H1 (cell line): Measurements from ENCODE around the gene TRAP1. TPM values are rescaled to one million over a fixed set of nuclear protein-coding genes. Genes with fewer than 3 reads are reported as not detected.
A peak's percentile ranks its signal among the peaks of the same experiment; 100 is the strongest.

Experiments used
- CTCF ChIA-PET: fragments of 300-600 bp; sonication (Branson Sonifier 250); formaldehyde crosslinking; loops from one replicate; lab custom pipeline; 2021; ENCODE audit not compliant: partially characterized antibody; lab: Charles Lee
- POLR2A ChIA-PET: fragments of 300-600 bp; sonication (Branson Sonifier 250); formaldehyde crosslinking; loops from one replicate; lab custom pipeline; 2021; ENCODE audit warnings: inconsistent platforms; ENCODE audit not compliant: partially characterized antibody; lab: Charles Lee
- DNase-seq, 2 experiments: peaks; one replicate each; pipeline versions ENCODE4 v3.0.0 to v3.0.0-alpha.2; 2010 to 2022; ENCODE audit warnings: low spot score in 2 of 2, low read depth in 1 of 2, mixed read lengths in 1 of 2
- FAIRE-seq: peaks from 2 replicates; lab custom pipeline; 2011; peaks lifted over from hg19 to GRCh38; lab: Jason Lieb, UNC
- H2AFZ ChIP-seq: 2 replicates; pipeline ENCODE4 v1.8.1; 2012; ENCODE audit warnings: low read length, inconsistent platforms
- H2AK5ac ChIP-seq: 2 replicates; pipeline ENCODE4 v1.6.1; 2013; ENCODE audit warnings: low read depth, low read length
- H2BK120ac ChIP-seq: replicated peaks from 2 replicates; pipeline ENCODE3; 2013; ENCODE audit warnings: low read depth, low read length, inconsistent platforms
- H2BK12ac ChIP-seq: 2 replicates; pipeline ENCODE4 v1.6.1; 2013; ENCODE audit warnings: low read depth, low read length
- H2BK15ac ChIP-seq: 2 replicates; pipeline ENCODE4 v1.6.1; 2013; ENCODE audit warnings: low read length
- H2BK20ac ChIP-seq: 2 replicates; pipeline ENCODE4 v1.6.1; 2013; ENCODE audit warnings: low read length
- H2BK5ac ChIP-seq: 2 replicates; pipeline ENCODE4 v1.6.1; 2013; ENCODE audit warnings: low read depth, low read length
- H3K14ac ChIP-seq: 2 replicates; pipeline ENCODE4 v1.6.1; 2013; ENCODE audit warnings: inconsistent platforms; ENCODE audit not compliant: insufficient read length
- H3K18ac ChIP-seq: 2 replicates; pipeline ENCODE4 v1.6.1; 2013; ENCODE audit warnings: low read length; ENCODE audit errors: extremely low read depth
- H3K23ac ChIP-seq: 2 replicates; pipeline ENCODE4 v1.6.1; 2013; ENCODE audit warnings: inconsistent platforms; ENCODE audit not compliant: insufficient read length
- H3K23me2 ChIP-seq: 2 replicates; pipeline ENCODE4 v1.6.1; 2013; ENCODE audit warnings: low read depth, low read length
- H3K27ac ChIP-seq: 2 replicates; pipeline ENCODE4 v1.6.1; 2011; ENCODE audit warnings: low read depth, low read length, inconsistent platforms
- H3K27me3 ChIP-seq, 4 experiments: replicated peaks in 1 of 4; 1 replicate in 1 of 4; 2 replicates in 3 of 4; pipeline versions ENCODE4 v1.6.1 to v1.8.1; 2011 to 2013; ENCODE audit warnings: low read length in 3 of 4, mild to moderate bottlenecking in 3 of 4, inconsistent platforms in 2 of 4, mixed read lengths in 2 of 4, moderate library complexity in 1 of 4; ENCODE audit not compliant: control insufficient read depth in 3 of 4, insufficient read depth in 3 of 4; ENCODE audit errors: extremely low read depth in 1 of 4
- H3K36me3 ChIP-seq, 4 experiments: 2 replicates each; pipeline versions ENCODE4 v1.6.1 to v1.8.1; 2011 to 2013; ENCODE audit warnings: mild to moderate bottlenecking in 4 of 4, low read length in 3 of 4, moderate library complexity in 2 of 4, control low read depth in 1 of 4, inconsistent platforms in 1 of 4; ENCODE audit not compliant: insufficient read depth in 4 of 4, control insufficient read depth in 2 of 4
- H3K4ac ChIP-seq: replicated peaks from 2 replicates; pipeline ENCODE3; 2013; ENCODE audit warnings: low read length, low read depth, mixed read lengths, inconsistent platforms; ENCODE audit not compliant: insufficient read length
- H3K4me1 ChIP-seq, 4 experiments: replicated peaks in 1 of 4; 1 replicate in 1 of 4; 2 replicates in 3 of 4; pipeline versions ENCODE4 v1.6.1 to v1.8.1; 2011 to 2013; ENCODE audit warnings: low read length in 3 of 4, inconsistent platforms in 2 of 4, mixed read lengths in 1 of 4; ENCODE audit not compliant: insufficient read depth in 4 of 4, control insufficient read depth in 3 of 4
- H3K4me2 ChIP-seq, 2 experiments: 2 replicates each; pipeline versions ENCODE4 v1.6.1 to v1.8.1; 2011 to 2013; ENCODE audit warnings: low read depth in 2 of 2, low read length in 2 of 2, control low read depth in 1 of 2, inconsistent platforms in 1 of 2, mild to moderate bottlenecking in 1 of 2; ENCODE audit not compliant: insufficient read depth in 1 of 2
- H3K4me3 ChIP-seq, 4 experiments: fragments of 200-600, 300-600 bp in 1 of 4; sonication (generic), shearing (Covaris generic), sonication (Bioruptor Twin) in 1 of 4; 2 replicates each; pipeline versions ENCODE4 v1.5.1 to v1.8.1; 2011 to 2016; ENCODE audit warnings: low read length in 4 of 4, low read depth in 3 of 4, control low read depth in 2 of 4, inconsistent platforms in 2 of 4, mild to moderate bottlenecking in 2 of 4, mixed read lengths in 1 of 4, moderate library complexity in 1 of 4; ENCODE audit not compliant: insufficient read depth in 2 of 4; ENCODE audit errors: extremely low read depth in 1 of 4
- H3K56ac ChIP-seq: replicated peaks from 2 replicates; pipeline ENCODE3; 2013; ENCODE audit warnings: low read depth, mild to moderate bottlenecking, mixed read lengths, low read length, inconsistent platforms; ENCODE audit not compliant: insufficient read length
- H3K79me1 ChIP-seq: 2 replicates; pipeline ENCODE4 v1.6.1; 2013; ENCODE audit warnings: low read depth, low read length, control low read depth
- H3K79me2 ChIP-seq, 2 experiments: 2 replicates each; pipeline versions ENCODE4 v1.6.1 to v1.8.1; 2012 to 2013; ENCODE audit warnings: low read length in 2 of 2, mild to moderate bottlenecking in 2 of 2, inconsistent platforms in 1 of 2; ENCODE audit not compliant: insufficient read depth in 2 of 2, control insufficient read depth in 1 of 2
- H3K9ac ChIP-seq, 4 experiments: replicated peaks in 1 of 4; 1 replicate in 1 of 4; 2 replicates in 3 of 4; pipeline versions ENCODE4 v1.6.1 to v1.8.1; 2011 to 2013; ENCODE audit warnings: low read depth in 3 of 4, low read length in 3 of 4, control low read depth in 2 of 4, mild to moderate bottlenecking in 2 of 4, moderate library complexity in 2 of 4, inconsistent platforms in 1 of 4; ENCODE audit errors: extremely low read depth in 1 of 4
- H3K9me3 ChIP-seq, 2 experiments: 2 replicates each; pipeline versions ENCODE4 v1.6.1 to v1.8.1; 2012 to 2013; ENCODE audit warnings: mild to moderate bottlenecking in 2 of 2, moderate library complexity in 2 of 2, control low read depth in 1 of 2, inconsistent platforms in 1 of 2, low read depth in 1 of 2, low read length in 1 of 2, mixed read lengths in 1 of 2; ENCODE audit not compliant: insufficient read depth in 2 of 2
- H4K20me1 ChIP-seq, 2 experiments: replicated peaks in 1 of 2; 2 replicates each; pipeline versions ENCODE3 to v1.8.1; 2011 to 2013; ENCODE audit warnings: inconsistent platforms in 2 of 2, low read length in 2 of 2, mild to moderate bottlenecking in 1 of 2; ENCODE audit not compliant: insufficient read depth in 2 of 2, control insufficient read depth in 1 of 2
- H4K5ac ChIP-seq: 2 replicates; pipeline ENCODE4 v1.6.1; 2013; ENCODE audit warnings: low read length, low read depth, mixed read lengths, inconsistent platforms; ENCODE audit not compliant: insufficient read length
- H4K8ac ChIP-seq: 2 replicates; pipeline ENCODE4 v1.8.0; 2013; ENCODE audit warnings: mild to moderate bottlenecking, moderate library complexity, low read length, inconsistent platforms; ENCODE audit not compliant: insufficient read depth; ENCODE audit errors: extremely low read depth
- H4K91ac ChIP-seq: replicated peaks from 2 replicates; pipeline ENCODE3; 2013; ENCODE audit warnings: low read length, mixed read lengths, inconsistent platforms; ENCODE audit not compliant: insufficient read length
- ASH2L ChIP-seq: fragments of 200-600, 300-600 bp; sonication (generic); IDR thresholded peaks from one replicate; pipeline ENCODE4 v1.7.1; 2017; ENCODE audit warnings: low read length
- EZH2 ChIP-seq: fragments of 200-600 bp; sonication (generic); IDR thresholded peaks from 2 replicates; pipeline ENCODE4 v1.7.1; 2012; ENCODE audit warnings: low read depth, mild to moderate bottlenecking, moderate library complexity, low read length, inconsistent platforms; ENCODE audit not compliant: severe bottlenecking
- HDAC2 ChIP-seq, 2 experiments: fragments of 300-600 bp in 1 of 2; sonication (generic) in 1 of 2; IDR thresholded peaks; 2 replicates each; pipeline ENCODE4 v1.6.1; 2011 to 2012; ENCODE audit warnings: low read depth in 2 of 2, low read length in 2 of 2, mild to moderate bottlenecking in 2 of 2, moderate library complexity in 2 of 2, borderline replicate concordance in 1 of 2, inconsistent platforms in 1 of 2
- HDAC6 ChIP-seq: IDR thresholded peaks from one replicate; pipeline ENCODE4 v1.7.1; 2012; ENCODE audit warnings: low read depth, mild to moderate bottlenecking, inconsistent platforms, low read length, moderate library complexity
- KDM4A ChIP-seq: IDR thresholded peaks from one replicate; pipeline ENCODE4 v1.7.1; 2012; ENCODE audit warnings: low read depth, mild to moderate bottlenecking, moderate library complexity, low read length, inconsistent platforms; ENCODE audit not compliant: severe bottlenecking
- KDM5A ChIP-seq: fragments of 200-600 bp; IDR thresholded peaks from 2 replicates; pipeline ENCODE4 v1.7.1; 2012; ENCODE audit warnings: mild to moderate bottlenecking, low read length, inconsistent platforms, mixed read lengths
- MAFK ChIP-seq: IDR thresholded peaks from 2 replicates; pipeline ENCODE4 v1.6.1; 2012; ENCODE audit warnings: low read depth, mild to moderate bottlenecking, improper control_type of control experiment, low read length
- SP4 ChIP-seq: IDR thresholded peaks from 2 replicates; pipeline ENCODE4 v1.6.1; 2012; ENCODE audit warnings: low read length, inconsistent platforms
- SRF ChIP-seq: IDR thresholded peaks from 2 replicates; pipeline ENCODE4 v1.6.1; 2011; ENCODE audit warnings: mild to moderate bottlenecking, low read depth, low read length, moderate library complexity
- WGBS, 2 experiments: shearing (Covaris generic) in 1 of 2; methylation state at CpG; one replicate each; pipeline versions ENCODE4 v1.1.6 to v1.1.7; 2013 to 2015; ENCODE audit warnings: low lambda C conversion rate in 2 of 2, mixed read lengths in 2 of 2, inconsistent platforms in 1 of 2, low coverage in 1 of 2, missing lambda C conversion rate in 1 of 2; ENCODE audit not compliant: insufficient replicate concordance in 2 of 2, insufficient coverage in 1 of 2, insufficient read length in 1 of 2; ENCODE audit errors: extremely low coverage in 1 of 2, missing lambda C conversion rate in 1 of 2; 5-methylcytosine and 5-hydroxymethylcytosine counted together
- polyA plus RNA-seq, 7 experiments: library from polyadenylated mRNA; depleted of rRNA in 3 of 7; stranded (reverse) in 5 of 7; unstranded in 2 of 7; fragments of >200 nt in 5 of 7; fragments of 200-250 nt in 2 of 7; gene quantifications; 1 replicate in 5 of 7; 2 replicates in 1 of 7; 4 replicates in 1 of 7; pipeline versions ENCODE4 v1.2.1 to v1.2.3, GENCODE V29; 2011 to 2013; ENCODE audit warnings: missing spikeins in 2 of 7, mixed read lengths in 2 of 7
- total RNA-seq: library from RNA; stranded (reverse); fragmentation: NEBNext Ultra II Directional; extraction: Animal tissue kit (Norgen Biotek cat#: 25700); gene quantifications from 2 replicates; pipeline ENCODE4 v1.2.1, GENCODE V29; 2021

Gene TRAP1
- total and polyA plus RNA-seq, 2 of the 8 experiments (the other 6 are each of a cell fraction or from before 2014, with no cell fraction given), result 215 to 283 TPM

GRCh38 chr16:3611146-3611975 is 106.0 kb downstream of the TRAP1 start, which contains the start of gene SLX4:
Gene SLX4 (minus strand): TSS chr16:3611606. CDS start chr16:3608964, 2,642 bp downstream.
- Histone ChIP-seq H3K27ac (peak within 1 kb of the TSS; percentile 66; the same call in 1 of the 2 replicates), H3K4me2 (peak within 1 kb of the TSS; percentile 91 to 98), H3K4ac (no peak within 1 kb of the TSS), H2BK20ac (no peak within 1 kb of the TSS), H2BK12ac (no peak within 1 kb of the TSS), H3K23me2 (peaks cover 6% of the 10 kb centered on the region; the same call in 1 of the 2 replicates), H3K4me1 (peaks cover 0 to 4% (median 0%) of the 10 kb centered on the region in 4 experiments; a peak in 3 of 7 replicates), H4K91ac (peak within 1 kb of the TSS; percentile 46), H3K9ac (peak within 1 kb of the TSS; percentile 55 to 67 (median 60)), H3K79me1 (peaks cover 7% of the 10 kb centered on the region; the same call in 1 of the 2 replicates), H3K79me2 (peaks cover 8 to 40% of the 10 kb centered on the region in 2 experiments), H3K56ac (no peak within 1 kb of the TSS), H3K36me3 (peaks cover 0 to 6% (median 0%) of the 10 kb centered on the region in 4 experiments; a peak in 4 of 8 replicates), H3K27me3 (peaks cover 0 to 3% (median 0%) of the 10 kb centered on the region in 4 experiments; a peak in 1 of 7 replicates), H3K4me3 (peak within 1 kb of the TSS; percentile 82 to 99 (median 88)), H3K14ac (no peak within 1 kb of the TSS), H4K5ac (peak within 1 kb of the TSS; percentile 76), H2AK5ac (no peak within 1 kb of the TSS), H2BK5ac (peak within 1 kb of the TSS; percentile 62; the same call in 1 of the 2 replicates), H3K18ac (peak within 1 kb of the TSS; percentile 9; the same call in 1 of the 2 replicates), H4K20me1 (peaks cover 0 to 2% of the 10 kb centered on the region in 2 experiments), H2AFZ (peak within 1 kb of the TSS; percentile 16; the same call in 1 of the 2 replicates), H2BK15ac (0 out of 2 replicates have a peak within 1 kb of the TSS, but pooled peaks have one; percentile 41), H2BK120ac (no peak within 1 kb of the TSS), H3K23ac (no peak within 1 kb of the TSS), H3K9me3 (no peaks in the 10 kb centered on the region), H4K8ac (peak within 1 kb of the TSS; percentile 85)
- WGBS, 2 experiments, result 1% methylated on average over 83 of the region's 86 CpGs; no CpG with 5 or more reads in 1 of the 2 experiments
- ChIA-PET CTCF (interaction anchor here (0.9 to 1.3 kb wide), 4 partner anchors 21 to 101 kb away, joined by 3 read pairs; no protein-coding TSS in a partner anchor), POLR2A (interaction anchor here (0.7 to 1.4 kb wide), 6 partner anchors 9 to 35 kb away, joined by 3 to 5 read pairs (median 3); no protein-coding TSS in a partner anchor)
- peak; percentile 84 to 92 for DNase-seq
- no peak for FAIRE-seq
- peak in 1 of 2 experiments; percentile 64; a peak in 1 of 4 replicates for TF ChIP-seq HDAC2 (IDR thresholded peaks at IDR 0.05; ENCODE audit: borderline replicate concordance in 1 of 2, low read depth in 2 of 2, low read length in 2 of 2)
- no peak for TF ChIP-seq KDM5A
- peak; percentile 74 for TF ChIP-seq ASH2L
- TF ChIP-seq KDM4A, result peak; percentile 69
- TF ChIP-seq EZH2, result no peak
- TF ChIP-seq SRF, result no peak
- TF ChIP-seq SP4, result 0 out of 2 replicates have a peak, but pooled peaks have one; percentile 71
- no peak for TF ChIP-seq MAFK
- TF ChIP-seq HDAC6, result no peak
